ENCODE data around the gene CHST7. TPM values are rescaled to one million over a fixed set of nuclear protein-coding genes. Genes with fewer than 3 reads are reported as not detected.

Gene CHST7
- total RNA-seq, 1 experiment from 2014 or later = 17.1 TPM

DNA sequence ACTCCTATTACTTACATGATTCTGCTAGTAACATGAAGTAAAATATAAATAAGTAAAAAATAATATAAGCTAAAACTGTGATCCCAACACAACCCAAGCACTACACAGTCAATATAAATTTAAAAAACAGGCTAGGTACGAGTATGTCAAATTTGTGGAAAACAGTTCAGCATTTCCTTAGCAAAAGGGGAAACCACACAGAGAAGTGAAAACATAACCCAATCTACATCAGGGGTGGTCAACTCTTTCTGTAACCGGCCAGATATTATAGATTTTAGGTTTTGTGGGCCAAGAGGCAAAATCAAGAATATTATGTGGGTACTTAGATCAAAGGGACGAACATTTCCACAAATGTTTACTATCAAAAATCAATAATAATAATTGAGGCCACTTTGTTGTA, 70.1 kb downstream of the CHST7 start:
- no peak overlapping the region for H3K4ac ChIP-seq (ENCODE audit: low read depth, low read length)
- no peaks in the 10 kb centered on the region for H3K27me3 Mint-ChIP-seq (ENCODE audit: low read depth)
- H3K56ac ChIP-seq (ENCODE audit: insufficient read length, low read depth, low read length) = no peak overlapping the region
- peaks cover 11 to 49% (median 27%) of the 10 kb centered on the region in 3 experiments for H3K36me3 Mint-ChIP-seq (ENCODE audit: insufficient read depth in 1 of 3, low read depth in 3 of 3)
- H3K79me2 ChIP-seq (ENCODE audit: insufficient read depth, low read length) = no peaks in the 10 kb centered on the region
- no peaks in the 10 kb centered on the region; the same call in 1 of the 2 replicates for H3K27me3 ChIP-seq (ENCODE audit: insufficient read depth, low read length)
- H3K79me1 ChIP-seq (ENCODE audit: insufficient read depth, low read depth, low read length, poor library complexity, severe bottlenecking) = no peaks in the 10 kb centered on the region
- no peak overlapping the region for H3K4me3 Mint-ChIP-seq
- 0 out of 2 replicates have a peak, but pooled peaks cover 3% of the 10 kb centered on the region for H3K4me1 ChIP-seq (ENCODE audit: insufficient read depth, low read length)
- H3T11ph ChIP-seq (ENCODE audit: low read length) = no peak overlapping the region
- WGBS (ENCODE audit: extremely low coverage, insufficient read length, low lambda C conversion rate) = no CpG with 5 or more reads among the region's 3 CpGs
- H3K4me2 ChIP-seq (ENCODE audit: insufficient read depth, insufficient read length, low read length) = no peak overlapping the region
- peaks cover 17 to 19% of the 10 kb centered on the region in 2 experiments for H3K4me1 Mint-ChIP-seq
- H3K23me2 ChIP-seq (ENCODE audit: insufficient read length, low read depth, low read length, poor library complexity, severe bottlenecking) = no peaks in the 10 kb centered on the region
- H4K8ac ChIP-seq (replicated peaks; ENCODE audit: insufficient read length, low read depth, low read length) = no peak overlapping the region
- H3K23ac ChIP-seq (ENCODE audit: insufficient read length, low read depth, low read length) = no peak overlapping the region
- no peak overlapping the region for H2BK15ac ChIP-seq (ENCODE audit: low read depth, low read length)
- no peak for DNase-seq
- H4K20me1 ChIP-seq (ENCODE audit: control insufficient read depth, insufficient read depth, insufficient read length) = no peaks in the 10 kb centered on the region
- H2AFZ ChIP-seq (ENCODE audit: low read length) = no peak overlapping the region
- no peak overlapping the region for H4K5ac ChIP-seq (ENCODE audit: insufficient read length, low read depth, low read length)
- H3K27ac Mint-ChIP-seq = no peak overlapping the region
- peaks cover 20% of the 10 kb centered on the region for H3K9me3 ChIP-seq (ENCODE audit: control insufficient read depth, low read depth, low read length)
- H3K27ac ChIP-seq (ENCODE audit: insufficient read length, low read depth, low read length) = no peak overlapping the region
- H2BK12ac ChIP-seq (ENCODE audit: insufficient read length, low read depth, low read length) = no peak overlapping the region
- no peak overlapping the region for H2AK5ac ChIP-seq (ENCODE audit: insufficient read length, low read length)
- H2BK120ac ChIP-seq (ENCODE audit: low read depth, low read length, poor library complexity, severe bottlenecking) = no peak overlapping the region
- H3K18ac ChIP-seq (ENCODE audit: insufficient read length, low read depth, low read length) = no peak overlapping the region
- no peak overlapping the region for H3K14ac ChIP-seq (ENCODE audit: insufficient read depth, low read length)
- H2BK5ac ChIP-seq (ENCODE audit: insufficient read length, low read length) = no peak overlapping the region
- TF ChIP-seq, protein P1, sequence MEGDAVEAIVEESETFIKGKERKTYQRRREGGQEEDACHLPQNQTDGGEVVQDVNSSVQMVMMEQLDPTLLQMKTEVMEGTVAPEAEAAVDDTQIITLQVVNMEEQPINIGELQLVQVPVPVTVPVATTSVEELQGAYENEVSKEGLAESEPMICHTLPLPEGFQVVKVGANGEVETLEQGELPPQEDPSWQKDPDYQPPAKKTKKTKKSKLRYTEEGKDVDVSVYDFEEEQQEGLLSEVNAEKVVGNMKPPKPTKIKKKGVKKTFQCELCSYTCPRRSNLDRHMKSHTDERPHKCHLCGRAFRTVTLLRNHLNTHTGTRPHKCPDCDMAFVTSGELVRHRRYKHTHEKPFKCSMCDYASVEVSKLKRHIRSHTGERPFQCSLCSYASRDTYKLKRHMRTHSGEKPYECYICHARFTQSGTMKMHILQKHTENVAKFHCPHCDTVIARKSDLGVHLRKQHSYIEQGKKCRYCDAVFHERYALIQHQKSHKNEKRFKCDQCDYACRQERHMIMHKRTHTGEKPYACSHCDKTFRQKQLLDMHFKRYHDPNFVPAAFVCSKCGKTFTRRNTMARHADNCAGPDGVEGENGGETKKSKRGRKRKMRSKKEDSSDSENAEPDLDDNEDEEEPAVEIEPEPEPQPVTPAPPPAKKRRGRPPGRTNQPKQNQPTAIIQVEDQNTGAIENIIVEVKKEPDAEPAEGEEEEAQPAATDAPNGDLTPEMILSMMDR (conservative IDR thresholded peaks at IDR 0.05) = no peak
- no peak overlapping the region for H3K9ac ChIP-seq (ENCODE audit: extremely low read depth, insufficient read length, low read length)
- no peak overlapping the region for H4K91ac ChIP-seq (ENCODE audit: insufficient read length, low read depth, low read length)
- H2BK20ac ChIP-seq (ENCODE audit: low read depth, low read length, poor library complexity, severe bottlenecking) = no peak overlapping the region
- H3K9me3 Mint-ChIP-seq = peaks cover 67 to 72% of the 10 kb centered on the region in 2 experiments

All from H9 (cell line).